ENCODE results near the gene SNAPC4.
"Not testable (repeated sequence)": the region's sequence is repeated elsewhere in the genome, so short reads cannot be mapped to it uniquely, and the experiment has no call there.

SNAPC4 gene

GRCh38 chr9:136352682-136353081 lies 47.3 kb downstream of the SNAPC4 start:
- DNase-seq: no peak

GRCh38 chr9:136351868-136352267 lies 48.1 kb downstream of the SNAPC4 start:
- not testable (repeated sequence) for DNase-seq

DNA sequence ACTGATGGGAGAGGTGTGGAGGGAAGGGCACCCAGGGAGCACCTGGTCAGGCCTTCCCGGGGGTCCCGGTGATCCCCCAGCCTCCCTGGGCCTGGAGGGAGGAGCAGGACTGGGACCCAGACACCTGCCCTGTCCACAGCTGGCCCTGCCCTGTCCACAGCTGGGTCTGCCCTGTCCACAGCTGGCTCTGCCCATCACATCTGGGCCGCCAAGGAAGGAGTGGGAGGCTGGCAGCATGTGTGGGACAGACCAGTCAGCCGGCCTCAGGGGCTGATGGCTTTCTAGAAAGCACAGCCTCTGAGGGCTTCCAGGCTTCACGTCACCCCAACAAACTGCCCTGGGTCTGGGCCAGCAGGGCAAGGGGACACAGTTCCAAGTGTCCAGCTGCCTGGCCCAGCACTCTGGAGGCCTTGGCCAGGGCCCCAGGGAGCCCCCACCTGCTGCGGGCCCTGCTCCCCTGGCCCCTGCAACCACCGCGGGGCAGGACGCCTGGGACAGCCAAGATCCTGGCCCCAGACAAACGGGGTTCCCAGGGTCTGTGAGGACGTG lies 48.6 kb downstream of the SNAPC4 start:
- no peak for DNase-seq
